OCI-LY3 (cell line): Measurements from ENCODE around the gene LMNTD1.

Experiments used
- H2AFZ ChIP-seq: fragments of 200-600, 300-600 bp; shearing (Covaris generic); 2 replicates; pipeline ENCODE4 v1.6.0; 2014; ENCODE audit warnings: antibody characterized with exemption, low read depth, low read length
- H3K27ac ChIP-seq: fragments of 200-600, 300-600 bp; sonication (generic); 2 replicates; pipeline ENCODE4 v1.5.1; 2014; ENCODE audit warnings: mild to moderate bottlenecking, low read length, moderate library complexity, mixed read lengths
- H3K27me3 ChIP-seq: fragments of 200-600, 300-600 bp; sonication (generic); 2 replicates; pipeline ENCODE4 v1.6.1; 2014; ENCODE audit warnings: low read depth, low read length, mixed read lengths
- H3K36me3 ChIP-seq: fragments of 200-600, 300-600 bp; sonication (generic); replicated peaks from 2 replicates; pipeline ENCODE3; 2014; ENCODE audit warnings: low read depth, low read length, mixed read lengths
- H3K4me1 ChIP-seq: fragments of 300-600, 200-600 bp; sonication (generic); 2 replicates; pipeline ENCODE4 v1.6.1; 2014; ENCODE audit warnings: low read length, mixed read lengths
- H3K4me2 ChIP-seq: fragments of 200-600, 300-600 bp; sonication (generic); 2 replicates; pipeline ENCODE4 v1.6.1; 2014; ENCODE audit warnings: low read length, mixed read lengths
- H3K4me3 ChIP-seq: fragments of 300-600, 200-600 bp; sonication (generic); 2 replicates; pipeline ENCODE4 v1.5.1; 2014; ENCODE audit warnings: antibody characterized with exemption, mild to moderate bottlenecking, low read length, moderate library complexity
- H3K79me2 ChIP-seq: fragments of 300-600, 200-600 bp; shearing (Covaris generic); 2 replicates; pipeline ENCODE4 v1.6.1; 2014; ENCODE audit warnings: mild to moderate bottlenecking, low read length, mixed read lengths
- H3K9ac ChIP-seq: fragments of 300-600, 200-600 bp; shearing (Covaris generic); 2 replicates; pipeline ENCODE4 v1.6.0; 2014; ENCODE audit warnings: mild to moderate bottlenecking, low read length, moderate library complexity
- H3K9me3 ChIP-seq: fragments of 200-600, 300-600 bp; shearing (Covaris generic); 2 replicates; pipeline ENCODE4 v1.6.1; 2014; ENCODE audit warnings: low read length, mixed read lengths; ENCODE audit not compliant: insufficient read depth
- H4K20me1 ChIP-seq: fragments of 200-600, 300-600 bp; sonication (generic); 2 replicates; pipeline ENCODE4 v1.6.1; 2016; ENCODE audit warnings: low read length, mixed read lengths; ENCODE audit not compliant: insufficient read depth
- EZH2phosphoT487 ChIP-seq: fragments of 200-600 bp; shearing (Covaris generic); IDR thresholded peaks from 2 replicates; pipeline ENCODE4 v1.6.1; 2018; ENCODE audit warnings: antibody characterized with exemption, mixed run types, low read depth
- TF ChIP-seq, protein P1 (sequence below): fragments of 200-600, 300-600 bp; sonication (generic); IDR thresholded peaks from 2 replicates; pipeline ENCODE4 v1.5.1; 2014; ENCODE audit warnings: antibody characterized with exemption, low read length, low read depth

The LMNTD1 gene

GRCh38 chr12:25585662-25586061 is 32.6 kb upstream of the LMNTD1 start:
- H4K20me1 ChIP-seq = no peaks in the 10 kb centered on the region
- no peak overlapping the region for H2AFZ ChIP-seq
- no peak overlapping the region for H3K27ac ChIP-seq
- H3K4me2 ChIP-seq = no peak overlapping the region
- H3K36me3 ChIP-seq = no peaks in the 10 kb centered on the region
- no peaks in the 10 kb centered on the region for H3K27me3 ChIP-seq
- TF ChIP-seq EZH2phosphoT487 = no peak
- TF ChIP-seq, protein P1, sequence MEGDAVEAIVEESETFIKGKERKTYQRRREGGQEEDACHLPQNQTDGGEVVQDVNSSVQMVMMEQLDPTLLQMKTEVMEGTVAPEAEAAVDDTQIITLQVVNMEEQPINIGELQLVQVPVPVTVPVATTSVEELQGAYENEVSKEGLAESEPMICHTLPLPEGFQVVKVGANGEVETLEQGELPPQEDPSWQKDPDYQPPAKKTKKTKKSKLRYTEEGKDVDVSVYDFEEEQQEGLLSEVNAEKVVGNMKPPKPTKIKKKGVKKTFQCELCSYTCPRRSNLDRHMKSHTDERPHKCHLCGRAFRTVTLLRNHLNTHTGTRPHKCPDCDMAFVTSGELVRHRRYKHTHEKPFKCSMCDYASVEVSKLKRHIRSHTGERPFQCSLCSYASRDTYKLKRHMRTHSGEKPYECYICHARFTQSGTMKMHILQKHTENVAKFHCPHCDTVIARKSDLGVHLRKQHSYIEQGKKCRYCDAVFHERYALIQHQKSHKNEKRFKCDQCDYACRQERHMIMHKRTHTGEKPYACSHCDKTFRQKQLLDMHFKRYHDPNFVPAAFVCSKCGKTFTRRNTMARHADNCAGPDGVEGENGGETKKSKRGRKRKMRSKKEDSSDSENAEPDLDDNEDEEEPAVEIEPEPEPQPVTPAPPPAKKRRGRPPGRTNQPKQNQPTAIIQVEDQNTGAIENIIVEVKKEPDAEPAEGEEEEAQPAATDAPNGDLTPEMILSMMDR = no peak
- H3K4me3 ChIP-seq = no peak overlapping the region
- H3K9me3 ChIP-seq = no peaks in the 10 kb centered on the region
- H3K9ac ChIP-seq = no peak overlapping the region
- H3K4me1 ChIP-seq = no peaks in the 10 kb centered on the region
- no peaks in the 10 kb centered on the region for H3K79me2 ChIP-seq

- no peak overlapping the region for H3K4me3 ChIP-seq
- no peaks in the 10 kb centered on the region for H3K9me3 ChIP-seq
- no peak overlapping the region for H3K9ac ChIP-seq
- H3K36me3 ChIP-seq = no peaks in the 10 kb centered on the region
- no peaks in the 10 kb centered on the region for H3K27me3 ChIP-seq
- no peak overlapping the region for H3K27ac ChIP-seq
- H3K79me2 ChIP-seq = no peaks in the 10 kb centered on the region
- H2AFZ ChIP-seq = no peak overlapping the region
- TF ChIP-seq, protein P1 = no peak
- TF ChIP-seq EZH2phosphoT487 = no peak
- no peaks in the 10 kb centered on the region for H3K4me1 ChIP-seq
- no peaks in the 10 kb centered on the region for H4K20me1 ChIP-seq
- H3K4me2 ChIP-seq = no peak overlapping the region
These were observed 32.0 kb upstream of the LMNTD1 start for GRCh38 chr12:25585021-25585523.

- H3K9me3 ChIP-seq = no peaks in the 10 kb centered on the region
- H3K27ac ChIP-seq = no peak overlapping the region
- no peaks in the 10 kb centered on the region for H3K4me1 ChIP-seq
- H3K27me3 ChIP-seq = no peaks in the 10 kb centered on the region
- H4K20me1 ChIP-seq = no peaks in the 10 kb centered on the region
- no peak overlapping the region for H3K4me2 ChIP-seq
- TF ChIP-seq EZH2phosphoT487 = no peak
- TF ChIP-seq, protein P1 = no peak
- H3K9ac ChIP-seq = no peak overlapping the region
- no peak overlapping the region for H2AFZ ChIP-seq
- H3K36me3 ChIP-seq = no peaks in the 10 kb centered on the region
- no peaks in the 10 kb centered on the region for H3K79me2 ChIP-seq
- no peak overlapping the region for H3K4me3 ChIP-seq
These were observed 31.5 kb upstream of the LMNTD1 start for GRCh38 chr12:25584596-25584995.

- Histone ChIP-seq H3K4me2 (no peak overlapping the region), H3K27ac (no peak overlapping the region), H3K4me1 (no peaks in the 10 kb centered on the region), H3K36me3 (no peaks in the 10 kb centered on the region), H2AFZ (no peak overlapping the region), H3K4me3 (no peak overlapping the region), H4K20me1 (no peaks in the 10 kb centered on the region), H3K79me2 (no peaks in the 10 kb centered on the region), H3K9ac (no peak overlapping the region), H3K27me3 (no peaks in the 10 kb centered on the region), H3K9me3 (no peaks in the 10 kb centered on the region)
- no peak for TF ChIP-seq EZH2phosphoT487
- TF ChIP-seq, protein P1 = peak; percentile 36
These were observed 30.5 kb upstream of the LMNTD1 start for GRCh38 chr12:25583545-25583944.
